KOPT-K1 (cell line): ENCODE data around the gene UGT1A10.

Experiments used
- H3K27ac ChIP-seq: fragments of 200-600 bp; sonication (generic); 2 replicates; pipeline ENCODE4 v1.5.1; 2016; ENCODE audit warnings: antibody characterized with exemption, mild to moderate bottlenecking, low read depth, low read length; ENCODE audit not compliant: poor library complexity, severe bottlenecking
- H3K36me3 ChIP-seq: fragments of 200-600 bp; sonication (generic); 2 replicates; pipeline ENCODE4 v1.5.1; 2017; ENCODE audit warnings: antibody characterized with exemption, mild to moderate bottlenecking, low read length, moderate library complexity; ENCODE audit not compliant: insufficient read depth
- H3K9me3 ChIP-seq: fragments of 200-600 bp; sonication (generic); 2 replicates; pipeline ENCODE4 v1.5.1; 2017; ENCODE audit warnings: antibody characterized with exemption, low read length, mild to moderate bottlenecking; ENCODE audit not compliant: insufficient read depth, poor library complexity, severe bottlenecking

Gene UGT1A10

DNA sequence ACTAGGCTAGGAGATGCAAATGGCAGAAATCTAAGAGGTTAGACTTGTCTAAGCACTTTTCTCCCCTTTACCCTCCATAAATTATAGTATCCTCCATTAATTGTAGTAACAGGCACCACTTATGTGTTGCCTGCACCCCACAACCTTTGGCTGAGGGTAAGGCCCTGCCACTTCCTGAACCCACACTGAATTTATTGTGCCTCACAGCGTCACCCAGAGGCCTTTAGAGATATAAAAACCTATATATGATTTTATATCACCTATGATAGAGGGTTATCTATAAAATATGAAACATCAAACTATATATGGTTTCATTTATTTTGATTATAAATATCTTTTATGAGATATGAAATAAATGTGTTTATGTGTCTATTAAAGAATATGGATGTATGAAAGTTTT, 38.1 kb downstream of the UGT1A10 start:
- Histone ChIP-seq H3K36me3 (no peaks in the 10 kb centered on the region), H3K27ac (no peak overlapping the region), H3K9me3 (no peaks in the 10 kb centered on the region)

DNA sequence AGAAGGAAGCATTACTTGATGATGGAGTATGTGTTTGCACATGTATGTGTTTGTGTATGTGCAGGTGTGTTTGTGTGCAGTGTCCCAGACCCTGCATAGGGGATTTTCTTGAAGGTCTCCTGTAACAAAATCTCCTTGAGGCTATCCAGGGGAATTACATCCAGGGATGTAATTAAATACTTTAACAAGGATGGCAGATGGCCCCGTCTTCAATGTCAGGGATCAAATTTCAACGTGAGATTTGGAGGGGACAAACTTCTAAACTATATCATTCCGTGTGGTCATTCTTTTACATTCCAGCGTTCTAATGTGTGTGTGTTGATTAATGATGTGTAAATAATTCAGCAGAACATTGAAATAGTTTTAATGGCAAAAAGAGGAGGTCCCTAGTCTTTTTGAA, 38.7 kb downstream of the UGT1A10 start:
- no peaks in the 10 kb centered on the region for H3K9me3 ChIP-seq
- no peak overlapping the region for H3K27ac ChIP-seq
- H3K36me3 ChIP-seq = no peaks in the 10 kb centered on the region

DNA sequence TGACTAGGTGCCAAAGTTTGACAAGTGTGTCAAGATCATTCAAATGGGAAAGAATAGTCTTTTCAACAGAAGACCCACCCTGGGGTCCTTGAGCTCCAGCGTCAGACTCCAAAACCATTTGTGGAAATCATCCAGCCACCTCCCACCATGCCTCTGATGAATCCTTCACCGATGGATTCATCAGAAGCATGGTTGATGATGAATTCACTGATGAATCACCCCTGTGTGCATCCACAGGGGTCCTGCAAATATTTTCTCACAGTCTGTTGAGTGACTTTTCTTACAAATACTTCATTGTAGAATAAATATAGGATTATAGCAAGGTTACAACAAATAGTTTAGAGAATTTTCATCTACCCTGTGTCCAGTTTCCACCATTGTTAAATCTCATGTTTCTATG, 39.8 kb downstream of the UGT1A10 start:
- Histone ChIP-seq H3K9me3 (no peaks in the 10 kb centered on the region), H3K27ac (no peak overlapping the region), H3K36me3 (no peaks in the 10 kb centered on the region)

DNA sequence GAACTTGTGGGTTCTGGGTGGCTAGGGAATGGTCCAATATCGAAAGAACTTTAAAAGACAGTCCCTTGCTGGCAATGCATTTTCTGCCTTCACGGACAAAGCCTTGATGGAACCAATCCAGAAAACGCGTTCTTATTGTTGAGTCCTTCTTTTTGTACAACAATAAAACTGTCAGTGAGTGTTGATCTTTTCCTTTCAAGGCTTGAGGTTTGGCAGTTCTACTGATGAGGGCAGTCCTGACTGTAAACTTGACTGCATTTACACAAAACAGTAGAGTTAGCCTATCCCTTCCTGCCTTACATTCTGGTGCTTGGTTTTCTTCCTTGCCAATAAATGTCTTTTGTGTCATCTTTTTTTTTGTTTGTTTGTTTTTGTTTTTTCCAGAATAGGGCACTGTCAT, 42.9 kb downstream of the UGT1A10 start:
- Histone ChIP-seq H3K27ac (no peak overlapping the region), H3K9me3 (no peaks in the 10 kb centered on the region), H3K36me3 (no peaks in the 10 kb centered on the region)

DNA sequence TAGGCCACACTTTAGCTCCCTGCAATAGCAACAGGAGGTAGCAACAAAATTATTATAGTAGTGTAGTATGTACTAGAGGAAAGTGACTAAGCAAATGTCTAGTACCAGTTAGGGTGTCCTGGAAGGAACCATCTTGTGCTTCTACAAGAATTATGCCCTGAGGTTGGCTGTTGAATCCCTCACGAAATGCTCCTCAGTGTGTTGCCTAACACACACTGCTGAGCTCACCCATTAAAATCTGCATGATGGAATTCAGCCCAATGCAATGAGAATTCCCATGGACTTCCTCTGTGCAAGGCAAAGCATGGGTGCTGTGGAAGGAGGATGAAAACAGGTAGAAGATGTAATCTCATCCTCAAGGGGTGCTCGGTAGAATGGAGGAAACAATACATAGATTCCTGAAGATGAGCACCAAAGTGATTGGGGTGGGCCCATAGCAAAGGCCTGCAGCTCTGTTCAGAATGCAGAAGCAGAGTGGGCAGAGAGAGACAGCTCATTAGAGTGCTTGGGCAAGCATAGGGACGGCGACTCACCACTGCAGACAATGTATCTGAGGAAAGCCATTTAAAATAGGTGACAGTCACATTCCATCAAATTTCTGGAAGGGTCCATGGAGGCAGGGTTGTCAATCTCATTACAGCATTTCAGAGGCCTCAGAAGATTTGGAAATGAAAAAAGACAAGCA, 44.3 kb downstream of the UGT1A10 start:
- H3K27ac ChIP-seq = no peak overlapping the region

DNA sequence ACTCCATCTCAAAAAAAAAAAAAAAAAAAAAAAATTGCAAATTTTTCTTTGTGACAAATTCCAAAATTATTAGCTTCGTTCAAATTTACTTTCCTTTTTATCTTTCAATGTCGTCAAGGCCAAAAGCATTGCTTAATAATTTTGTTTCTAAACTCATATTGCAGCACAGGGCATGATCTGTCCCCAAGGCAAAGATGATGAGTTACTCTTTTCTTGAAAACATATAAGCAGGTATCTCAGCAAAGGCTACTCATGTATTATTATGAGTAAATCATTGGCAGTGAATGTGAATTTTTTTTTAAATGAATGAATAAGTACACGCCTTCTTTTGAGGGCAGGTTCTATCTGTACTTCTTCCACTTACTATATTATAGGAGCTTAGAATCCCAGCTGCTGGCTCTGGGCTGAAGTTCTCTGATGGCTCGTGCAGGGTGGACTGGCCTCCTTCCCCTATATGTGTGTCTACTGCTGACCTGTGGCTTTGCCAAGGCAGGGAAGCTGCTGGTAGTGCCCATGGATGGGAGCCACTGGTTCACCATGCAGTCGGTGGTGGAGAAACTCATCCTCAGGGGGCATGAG, 45.4 kb downstream of the UGT1A10 start, which contains the start of gene UGT1A7:
Gene UGT1A7 (plus strand): TSS at position 381 of the 579 bp plus-strand sequence. CDS start 37 bp downstream, at position 418.
- Histone ChIP-seq H3K27ac (no peak within 1 kb of the TSS), H3K36me3 (no peaks in the 10 kb centered on the region), H3K9me3 (no peaks in the 10 kb centered on the region)

More for the DNA sequence above, 44.3 kb downstream of the UGT1A10 start:
- H3K36me3 ChIP-seq = no peaks in the 10 kb centered on the region
- no peaks in the 10 kb centered on the region for H3K9me3 ChIP-seq

DNA sequence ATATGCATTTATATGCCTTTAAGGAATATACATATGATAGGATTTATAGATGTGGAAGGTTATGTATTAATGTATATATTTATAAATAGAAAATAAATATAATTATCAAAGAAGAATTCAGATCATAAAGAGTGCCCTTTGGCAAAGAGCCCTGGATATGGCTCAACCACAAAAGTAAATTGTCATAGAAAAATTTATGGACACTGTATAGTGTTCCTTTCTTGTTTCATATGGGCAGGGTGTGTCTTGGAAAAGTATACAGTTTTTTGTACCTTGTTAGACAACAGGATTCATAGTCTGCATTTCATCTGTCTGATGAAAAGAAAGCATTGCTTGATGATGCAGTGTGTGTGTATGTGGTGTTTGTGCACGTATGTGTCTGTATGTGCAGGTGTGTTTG, 48.4 kb downstream of the UGT1A10 start:
- Histone ChIP-seq H3K27ac (no peak overlapping the region), H3K9me3 (no peaks in the 10 kb centered on the region), H3K36me3 (no peaks in the 10 kb centered on the region)

DNA sequence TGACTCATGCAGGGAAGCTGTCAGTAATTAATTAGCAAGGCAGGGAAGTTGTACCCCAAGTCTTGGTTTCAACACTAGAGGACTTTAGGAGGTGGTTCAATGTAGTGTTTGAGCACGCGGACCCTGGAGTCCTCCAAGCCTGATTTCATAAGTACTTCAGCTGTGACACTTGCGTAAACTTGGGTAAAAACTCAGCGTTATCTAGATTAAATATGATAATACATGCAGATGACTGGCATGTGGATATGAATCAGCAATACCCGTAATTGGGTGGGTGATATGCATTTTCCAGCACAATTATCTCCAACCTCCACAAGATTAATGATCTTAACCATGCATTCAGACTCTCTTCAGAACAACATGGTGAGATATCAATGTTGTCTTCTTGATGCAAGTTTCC, 50.7 kb downstream of the UGT1A10 start:
- H3K27ac ChIP-seq = no peak overlapping the region
- H3K36me3 ChIP-seq = no peaks in the 10 kb centered on the region
- H3K9me3 ChIP-seq = no peaks in the 10 kb centered on the region

DNA sequence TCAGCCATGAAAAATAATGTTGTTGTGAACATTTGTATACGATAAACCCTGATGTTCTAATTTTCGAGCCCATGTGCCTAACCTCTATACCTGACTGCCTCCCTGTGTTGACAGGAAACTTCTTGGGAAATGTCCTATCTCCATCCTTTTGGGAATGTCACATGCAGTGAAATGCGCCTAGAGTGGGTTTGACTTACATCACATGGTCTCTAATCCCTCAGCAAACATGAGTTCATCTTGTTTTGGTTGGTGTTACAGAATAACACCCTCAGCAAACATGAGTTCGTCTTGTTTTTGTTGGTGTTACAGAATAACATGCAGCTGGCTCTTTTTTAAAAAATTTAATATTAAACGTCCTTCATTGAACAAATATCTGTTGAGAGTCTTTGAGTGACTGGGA, 52.1 kb downstream of the UGT1A10 start:
- Histone ChIP-seq H3K9me3 (no peaks in the 10 kb centered on the region), H3K27ac (no peak overlapping the region), H3K36me3 (no peaks in the 10 kb centered on the region)

DNA sequence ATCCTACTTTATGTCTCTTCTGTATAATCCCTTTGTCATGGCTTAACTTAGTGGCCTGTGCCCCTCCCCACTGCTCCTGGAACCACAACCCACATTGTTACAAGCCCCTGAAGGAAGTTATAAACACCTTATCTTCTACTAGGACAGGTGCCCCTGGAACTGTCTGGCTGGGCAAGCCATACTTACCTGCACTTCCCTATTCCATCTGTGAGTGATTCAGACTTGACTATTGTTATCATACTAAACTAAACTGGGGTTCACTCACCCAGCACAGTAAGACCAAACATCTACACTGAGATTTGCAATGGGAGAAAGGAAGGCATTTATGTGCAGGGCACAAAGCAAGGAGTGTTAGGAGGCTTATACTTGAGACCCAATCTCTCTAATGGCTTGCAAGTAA, 52.8 kb downstream of the UGT1A10 start:
- Histone ChIP-seq H3K27ac (no peak overlapping the region), H3K36me3 (no peaks in the 10 kb centered on the region), H3K9me3 (no peaks in the 10 kb centered on the region)

DNA sequence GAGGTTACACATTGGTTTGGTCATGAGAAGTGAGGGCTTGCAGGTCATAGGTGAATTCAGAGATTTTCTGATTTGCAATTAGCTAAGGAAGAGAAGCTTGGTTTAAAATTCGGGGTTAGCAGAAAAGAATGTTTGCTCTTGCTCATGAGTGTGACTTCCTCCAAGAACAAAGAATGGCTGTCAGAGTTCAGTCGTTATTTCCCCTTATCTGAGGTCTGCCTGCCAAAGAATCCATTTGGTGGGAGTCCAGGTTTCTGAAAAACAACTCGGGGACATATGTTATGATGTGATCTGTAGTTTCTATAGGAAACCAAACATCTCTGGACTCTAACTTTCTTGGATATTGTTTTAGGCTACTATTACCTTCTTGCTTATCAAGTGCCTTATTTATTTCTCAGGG, 53.3 kb downstream of the UGT1A10 start:
- Histone ChIP-seq H3K27ac (no peak overlapping the region), H3K36me3 (no peaks in the 10 kb centered on the region), H3K9me3 (no peaks in the 10 kb centered on the region)

DNA sequence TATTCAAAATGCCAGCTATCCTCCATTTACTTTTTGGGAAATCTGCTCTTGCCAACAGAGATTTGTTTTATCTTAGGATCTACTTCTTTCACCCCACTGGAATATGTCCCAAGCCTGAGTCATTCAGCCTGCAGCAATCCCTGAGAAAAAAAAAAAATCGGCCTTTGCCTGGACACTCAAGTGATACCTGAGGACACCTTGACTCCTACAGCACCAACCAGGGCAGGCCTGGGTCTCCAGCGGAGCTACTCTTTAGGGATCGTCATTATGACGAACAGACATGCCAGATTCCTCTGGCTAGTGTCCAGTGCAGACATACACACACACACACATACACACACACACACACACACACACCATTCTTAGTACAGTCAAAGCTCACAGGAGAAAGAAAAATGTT, 54.2 kb downstream of the UGT1A10 start:
- no peak overlapping the region for H3K27ac ChIP-seq
- no peaks in the 10 kb centered on the region for H3K9me3 ChIP-seq
- no peaks in the 10 kb centered on the region for H3K36me3 ChIP-seq

DNA sequence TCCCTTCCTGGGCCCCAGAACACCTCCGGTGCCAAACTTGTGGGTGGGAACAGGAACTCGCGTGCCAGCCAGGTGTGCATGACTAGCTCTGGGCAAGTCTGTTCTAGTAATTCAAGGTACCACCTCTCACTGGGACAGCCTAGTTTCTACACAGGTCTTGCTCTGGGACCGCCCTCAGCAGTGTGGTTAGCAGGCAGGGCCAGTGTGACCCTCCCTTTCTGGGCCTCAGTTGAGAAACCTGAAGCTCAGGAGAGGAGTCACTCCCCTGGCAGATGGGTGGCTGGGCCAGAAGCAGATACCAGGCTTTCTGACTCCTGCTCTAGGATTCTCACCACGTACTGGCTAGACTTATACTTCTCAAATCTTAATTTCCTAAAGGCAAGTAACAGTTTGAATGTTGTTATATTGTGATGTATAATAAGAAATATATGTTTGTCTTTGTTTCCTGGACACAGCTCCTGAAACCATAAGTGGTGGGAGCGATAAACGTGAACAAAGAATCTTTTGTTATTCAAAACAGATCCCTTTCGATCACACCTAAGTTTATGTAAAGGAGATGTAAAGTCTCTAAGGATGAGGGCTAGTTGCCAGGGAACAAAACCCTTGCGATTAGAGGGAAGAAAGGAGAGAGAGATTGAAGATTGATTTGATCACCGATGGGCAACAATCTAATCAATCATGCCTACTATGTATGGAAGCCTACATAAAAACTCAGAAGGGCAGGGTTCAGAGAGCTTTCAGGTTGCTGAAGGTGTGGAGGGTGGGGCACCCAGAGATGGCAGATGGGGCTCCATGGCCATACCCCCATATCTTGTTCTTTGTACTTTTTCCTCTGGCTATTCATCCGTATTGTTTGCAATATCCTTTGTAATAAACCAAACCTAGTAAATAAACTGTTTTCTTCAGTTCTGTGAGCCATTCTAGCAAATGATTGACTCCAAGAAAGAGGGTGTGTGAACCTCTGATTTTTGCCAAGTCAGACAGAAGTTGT, 55.5 kb downstream of the UGT1A10 start:
- no peak overlapping the region for H3K27ac ChIP-seq
- H3K9me3 ChIP-seq = no peaks in the 10 kb centered on the region
- no peaks in the 10 kb centered on the region for H3K36me3 ChIP-seq

DNA sequence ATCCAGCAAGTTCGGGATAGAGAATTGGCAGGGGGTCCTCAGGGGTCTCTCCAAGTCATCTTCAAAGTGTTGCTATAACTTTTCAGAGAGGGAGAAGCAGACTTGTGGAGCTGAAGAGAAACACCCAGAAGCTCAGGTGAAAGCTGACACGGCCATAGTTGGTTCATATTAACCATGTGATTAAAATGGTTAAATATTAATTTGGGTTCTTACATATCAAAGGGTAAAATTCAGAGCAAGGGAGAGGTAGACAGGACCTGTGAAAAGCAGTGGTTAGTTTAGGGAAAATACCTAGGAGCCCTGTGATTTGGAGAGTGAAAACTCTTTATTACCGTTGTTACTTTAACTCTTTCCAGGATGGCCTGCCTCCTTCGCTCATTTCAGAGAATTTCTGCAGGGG, 56.4 kb downstream of the UGT1A10 start, which contains the start of gene UGT1A6:
Gene UGT1A6 (plus strand): TSS at position 243 of the 400 bp plus-strand sequence. CDS start 115 bp downstream, at position 358.
- H3K9me3 ChIP-seq = no peaks in the 10 kb centered on the region
- no peak within 1 kb of the TSS for H3K27ac ChIP-seq
- no peaks in the 10 kb centered on the region for H3K36me3 ChIP-seq

DNA sequence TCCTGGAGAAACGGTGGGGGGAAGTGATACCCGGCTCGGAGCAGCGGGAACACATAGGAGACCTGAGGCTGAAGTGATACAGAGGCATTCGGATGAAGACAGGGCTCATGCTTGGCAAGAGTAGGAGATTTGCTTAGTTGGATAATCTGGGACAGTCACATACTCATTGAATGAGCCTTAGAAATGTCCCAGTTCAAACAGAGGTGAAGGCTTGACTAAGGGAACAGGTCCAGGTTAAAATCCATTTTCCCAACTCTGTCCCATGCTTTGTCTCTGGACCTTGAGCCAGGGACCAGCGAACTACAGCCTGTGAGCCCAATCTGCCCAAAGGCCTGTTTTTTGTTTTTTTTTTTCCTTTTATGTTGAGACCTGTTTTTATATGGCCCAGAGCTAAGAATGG, 57.7 kb downstream of the UGT1A10 start:
- Histone ChIP-seq H3K27ac (no peak overlapping the region), H3K9me3 (no peaks in the 10 kb centered on the region), H3K36me3 (no peaks in the 10 kb centered on the region)
